HCT116 (cell line): ENCODE data around the gene USP32.

ENCODE experiments used
- CTCF ChIP-seq, 3 experiments: fragments of 200-600 bp in 1 of 3; sonication (generic) in 1 of 3; IDR thresholded peaks in 2 of 3; conservative IDR thresholded peaks in 1 of 3; 2 replicates each; pipeline ENCODE4 v1.5.1; 2012 to 2017; ENCODE audit warnings: low read depth in 2 of 3, low read length in 2 of 3, antibody characterized with exemption in 1 of 3, borderline replicate concordance in 1 of 3, control low read depth in 1 of 3, mild to moderate bottlenecking in 1 of 3, mixed read lengths in 1 of 3, mixed run types in 1 of 3, moderate library complexity in 1 of 3; ENCODE audit not compliant: insufficient read depth in 1 of 3
- POLR2AphosphoS5 ChIP-seq: IDR thresholded peaks from 2 replicates; pipeline ENCODE4 v1.6.1; 2011; ENCODE audit warnings: mild to moderate bottlenecking, low read depth, low read length, moderate library complexity

DNA sequence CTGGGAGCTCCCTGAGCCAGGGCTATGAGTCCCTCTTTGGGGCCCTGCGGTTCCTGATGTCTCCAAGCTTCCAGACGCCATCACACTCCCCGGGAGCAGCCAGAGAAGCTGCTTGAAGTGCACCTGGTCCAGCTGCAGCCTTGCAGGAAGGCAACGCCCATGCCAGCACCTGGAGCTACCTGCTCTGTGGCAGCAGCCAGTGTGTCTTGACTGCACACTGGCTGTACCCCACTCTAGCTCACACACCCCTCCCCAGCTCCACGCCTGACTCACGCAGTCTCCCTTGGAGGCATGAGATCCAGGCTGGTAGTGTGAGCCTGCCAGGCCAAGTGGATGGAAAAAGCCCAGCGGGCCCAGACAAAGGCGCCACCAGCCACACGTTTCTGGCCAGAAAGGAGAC is 63.3 kb downstream of the USP32 start:
- TF ChIP-seq CTCF (IDR thresholded peaks at IDR 0.05 in 2 of 3, conservative IDR thresholded peaks at IDR 0.05 in 1 of 3; ENCODE audit: borderline replicate concordance in 1 of 3, insufficient read depth in 1 of 3, low read depth in 2 of 3, low read length in 2 of 3) = no peak
- TF ChIP-seq POLR2AphosphoS5 = no peak
